ENCODE results near the gene PTPRD.

The PTPRD gene

GRCh38 chr9:9625248-9625647 lies 987.6 kb downstream of the PTPRD start:
- Histone ChIP-seq H3K4me3 (IDR thresholded peaks at IDR 0.05; ENCODE audit: insufficient read depth, low read depth, low read length) (no peak overlapping the region), H3K79me2 (ENCODE audit: insufficient read depth, low read depth) (no peaks in the 10 kb centered on the region), H3K27me3 (ENCODE audit: insufficient read depth, low read depth) (no peaks in the 10 kb centered on the region), H2AFZ (ENCODE audit: low read depth) (no peak overlapping the region), H4K20me1 (ENCODE audit: insufficient read depth) (no peaks in the 10 kb centered on the region), H3K4me2 (no peak overlapping the region), H3K9ac (no peak overlapping the region), H3K27ac (no peak overlapping the region), H3K36me3 (ENCODE audit: insufficient read depth) (no peaks in the 10 kb centered on the region), H3K4me1 (ENCODE audit: low read depth, poor library complexity, severe bottlenecking) (no peaks in the 10 kb centered on the region)
- TF ChIP-seq CTCF (conservative IDR thresholded peaks at IDR 0.05; ENCODE audit: low read depth, low read length), result no peak

- TF ChIP-seq CTCF (conservative IDR thresholded peaks at IDR 0.05; ENCODE audit: low read depth, low read length), result no peak
- Histone ChIP-seq H2AFZ (ENCODE audit: low read depth) (no peak overlapping the region), H3K9ac (no peak overlapping the region), H3K36me3 (ENCODE audit: insufficient read depth) (no peaks in the 10 kb centered on the region), H3K27me3 (ENCODE audit: insufficient read depth, low read depth) (no peaks in the 10 kb centered on the region), H3K4me3 (IDR thresholded peaks at IDR 0.05; ENCODE audit: insufficient read depth, low read depth, low read length) (no peak overlapping the region), H4K20me1 (ENCODE audit: insufficient read depth) (no peaks in the 10 kb centered on the region), H3K27ac (no peak overlapping the region), H3K79me2 (ENCODE audit: insufficient read depth, low read depth) (no peaks in the 10 kb centered on the region), H3K4me2 (no peak overlapping the region), H3K4me1 (ENCODE audit: low read depth, poor library complexity, severe bottlenecking) (no peaks in the 10 kb centered on the region)
These were observed 989.3 kb downstream of the PTPRD start for GRCh38 chr9:9623506-9623905.

- H3K79me2 ChIP-seq (ENCODE audit: insufficient read depth, low read depth), result no peaks in the 10 kb centered on the region
- H4K20me1 ChIP-seq (ENCODE audit: insufficient read depth), result no peaks in the 10 kb centered on the region
- H3K9ac ChIP-seq, result no peak overlapping the region
- H3K4me2 ChIP-seq, result no peak overlapping the region
- no peaks in the 10 kb centered on the region for H3K27me3 ChIP-seq (ENCODE audit: insufficient read depth, low read depth)
- no peak overlapping the region for H2AFZ ChIP-seq (ENCODE audit: low read depth)
- no peak overlapping the region for H3K4me3 ChIP-seq (IDR thresholded peaks at IDR 0.05; ENCODE audit: insufficient read depth, low read depth, low read length)
- TF ChIP-seq CTCF (conservative IDR thresholded peaks at IDR 0.05; ENCODE audit: low read depth, low read length), result no peak
- H3K27ac ChIP-seq, result no peak overlapping the region
- H3K4me1 ChIP-seq (ENCODE audit: low read depth, poor library complexity, severe bottlenecking), result no peaks in the 10 kb centered on the region
- H3K36me3 ChIP-seq (ENCODE audit: insufficient read depth), result no peaks in the 10 kb centered on the region
These were observed 991.4 kb downstream of the PTPRD start for GRCh38 chr9:9621355-9621940.

GRCh38 chr9:9620736-9621135 lies 992.1 kb downstream of the PTPRD start:
- TF ChIP-seq CTCF (conservative IDR thresholded peaks at IDR 0.05; ENCODE audit: low read depth, low read length), result no peak
- no peak overlapping the region for H2AFZ ChIP-seq (ENCODE audit: low read depth)
- no peaks in the 10 kb centered on the region for H3K27me3 ChIP-seq (ENCODE audit: insufficient read depth, low read depth)
- H3K9ac ChIP-seq, result no peak overlapping the region
- no peak overlapping the region for H3K27ac ChIP-seq
- H3K36me3 ChIP-seq (ENCODE audit: insufficient read depth), result no peaks in the 10 kb centered on the region
- H3K4me1 ChIP-seq (ENCODE audit: low read depth, poor library complexity, severe bottlenecking), result no peaks in the 10 kb centered on the region
- H3K79me2 ChIP-seq (ENCODE audit: insufficient read depth, low read depth), result no peaks in the 10 kb centered on the region
- H3K4me3 ChIP-seq (IDR thresholded peaks at IDR 0.05; ENCODE audit: insufficient read depth, low read depth, low read length), result no peak overlapping the region
- no peak overlapping the region for H3K4me2 ChIP-seq
- no peaks in the 10 kb centered on the region for H4K20me1 ChIP-seq (ENCODE audit: insufficient read depth)

Data from KMS-11 (cell line).